ENCODE measurements around the gene GPR176.
"Not testable (repeated sequence)": the region's sequence is repeated elsewhere in the genome, so short reads cannot be mapped to it uniquely, and the experiment has no call there.

GPR176 gene

GRCh38 chr15:39856357-39856756 is 63.7 kb downstream of the GPR176 start:
- no peak for DNase-seq (ENCODE audit: low spot score)

- DNase-seq (ENCODE audit: low spot score): no peak
Measured at GRCh38 chr15:39855400-39855799, 64.7 kb downstream of the GPR176 start.

DNA sequence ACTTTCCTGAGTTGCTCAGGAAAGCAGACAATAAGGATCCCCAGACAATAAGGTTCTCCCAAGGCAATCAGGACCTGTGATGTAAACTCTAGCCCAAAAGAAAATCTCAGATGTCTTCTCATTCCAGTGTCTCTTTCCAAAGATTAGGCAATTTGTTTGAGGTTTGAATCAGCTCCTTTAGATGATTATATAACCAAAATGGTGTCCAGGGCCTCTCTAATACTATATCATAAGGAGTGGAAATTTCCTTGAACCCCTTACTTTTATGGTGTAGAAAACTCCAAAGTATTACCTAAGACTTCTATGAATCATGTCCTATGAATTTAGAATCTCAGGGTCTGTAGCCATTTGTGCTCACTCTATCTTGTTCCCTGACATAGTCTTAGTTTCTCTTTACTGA is 65.9 kb downstream of the GPR176 start:
- no peak for DNase-seq (ENCODE audit: low spot score)

GRCh38 chr15:39852250-39852649 is 67.8 kb downstream of the GPR176 start:
- DNase-seq (ENCODE audit: low spot score): no peak

GRCh38 chr15:39851500-39852092 is 68.5 kb downstream of the GPR176 start:
- DNase-seq (ENCODE audit: low spot score): no peak

- DNase-seq (ENCODE audit: low spot score): no peak
Measured at GRCh38 chr15:39850436-39850835, 69.6 kb downstream of the GPR176 start.

GRCh38 chr15:39846108-39846507 is 74.0 kb downstream of the GPR176 start:
- no peak for DNase-seq (ENCODE audit: low spot score)

DNA sequence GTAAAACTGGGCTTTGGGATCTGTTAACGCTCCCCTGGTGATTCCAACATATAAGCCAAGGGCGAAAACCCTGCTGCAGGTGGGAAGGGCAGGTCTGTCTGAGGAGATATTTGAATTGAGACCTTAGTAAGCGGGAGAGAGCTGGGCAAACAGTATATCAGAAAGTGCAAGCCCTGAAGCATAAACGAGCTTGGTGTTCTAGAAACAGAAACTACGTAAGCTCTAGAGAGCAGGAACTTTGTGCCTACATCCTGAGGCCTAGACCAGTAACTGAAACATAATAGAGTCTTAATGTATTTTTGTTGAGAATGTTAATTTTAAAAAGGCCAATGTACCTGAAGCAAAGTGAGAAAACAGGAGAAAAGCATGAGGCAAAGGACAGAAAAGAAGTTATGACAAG is 74.5 kb downstream of the GPR176 start:
- DNase-seq (ENCODE audit: low spot score): no peak

DNA sequence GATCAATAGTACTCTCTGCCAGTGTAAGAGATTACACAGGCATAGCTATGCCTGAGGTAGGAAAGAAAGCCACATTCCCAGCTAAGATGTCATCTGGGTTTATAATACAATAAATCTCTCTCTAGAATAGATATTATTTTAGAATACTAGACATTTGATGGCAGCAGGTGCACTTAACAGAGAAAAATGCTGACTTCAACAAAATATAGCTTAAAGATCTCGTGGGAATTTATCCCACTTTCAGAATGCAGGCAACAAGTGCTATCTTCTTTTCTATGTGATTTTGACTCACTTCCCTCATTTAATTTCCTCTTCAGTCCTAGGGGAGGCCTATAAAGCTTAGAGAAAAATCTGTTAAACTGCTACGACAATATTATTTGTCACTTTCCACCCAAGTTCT is 76.5 kb downstream of the GPR176 start:
- no peak for DNase-seq (ENCODE audit: low spot score)

- DNase-seq (ENCODE audit: low spot score): no peak
Measured at GRCh38 chr15:39837454-39837853, 82.6 kb downstream of the GPR176 start.

DNA sequence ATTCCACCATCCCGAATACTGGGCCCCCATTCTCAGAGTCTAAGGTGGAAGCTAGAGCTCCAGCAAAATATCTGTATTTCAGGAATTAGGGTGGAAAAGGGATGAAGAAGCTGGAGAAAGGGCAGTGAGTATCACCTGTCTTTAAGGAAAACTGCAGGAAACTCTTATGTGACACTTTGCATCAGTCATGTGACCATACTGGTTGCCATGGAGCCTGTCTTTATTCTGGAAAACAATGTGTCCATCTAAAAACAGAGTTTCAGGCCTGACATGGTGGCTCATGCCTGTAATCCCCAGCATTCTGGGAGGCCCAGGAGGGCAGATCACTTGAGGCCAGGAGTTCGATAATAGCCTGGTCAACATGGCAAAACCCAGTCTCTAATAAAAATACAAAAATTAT is 84.5 kb downstream of the GPR176 start:
- no peak for DNase-seq (ENCODE audit: low spot score)

GRCh38 chr15:39834256-39834655 is 85.8 kb downstream of the GPR176 start:
- DNase-seq (ENCODE audit: low spot score): no peak

GRCh38 chr15:39833515-39833981 is 86.5 kb downstream of the GPR176 start:
- no peak for DNase-seq (ENCODE audit: low spot score)

- DNase-seq (ENCODE audit: low spot score): no peak
Measured at GRCh38 chr15:39830166-39830565, 89.9 kb downstream of the GPR176 start.

- no peak for DNase-seq (ENCODE audit: low spot score)
Measured at GRCh38 chr15:39828374-39828931, 91.6 kb downstream of the GPR176 start.

GRCh38 chr15:39826975-39827374 is 93.1 kb downstream of the GPR176 start:
- no peak for DNase-seq (ENCODE audit: low spot score)

DNA sequence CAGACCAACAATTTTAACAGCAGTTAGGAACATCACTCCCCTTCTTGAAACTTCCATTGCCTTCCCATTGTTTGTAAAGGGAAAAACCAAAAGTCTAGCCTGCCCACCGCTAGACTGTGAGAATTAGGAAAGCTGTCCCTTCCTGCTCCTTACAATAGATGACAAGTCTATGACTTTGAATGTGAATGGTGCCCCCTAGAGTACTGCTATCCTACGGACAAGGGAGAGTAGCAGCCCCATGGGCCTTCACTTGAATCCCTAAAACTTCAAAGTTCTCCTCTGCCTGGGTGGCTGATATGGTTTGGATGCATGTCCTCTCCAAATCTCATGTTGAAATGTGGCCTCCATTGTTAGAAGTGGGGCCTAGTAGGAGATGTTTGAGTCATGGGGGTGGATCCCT is 96.4 kb downstream of the GPR176 start:
- DNase-seq (ENCODE audit: low spot score): no peak

GRCh38 chr15:39820050-39820602 is 99.9 kb downstream of the GPR176 start:
- no peak for DNase-seq (ENCODE audit: low spot score)

DNA sequence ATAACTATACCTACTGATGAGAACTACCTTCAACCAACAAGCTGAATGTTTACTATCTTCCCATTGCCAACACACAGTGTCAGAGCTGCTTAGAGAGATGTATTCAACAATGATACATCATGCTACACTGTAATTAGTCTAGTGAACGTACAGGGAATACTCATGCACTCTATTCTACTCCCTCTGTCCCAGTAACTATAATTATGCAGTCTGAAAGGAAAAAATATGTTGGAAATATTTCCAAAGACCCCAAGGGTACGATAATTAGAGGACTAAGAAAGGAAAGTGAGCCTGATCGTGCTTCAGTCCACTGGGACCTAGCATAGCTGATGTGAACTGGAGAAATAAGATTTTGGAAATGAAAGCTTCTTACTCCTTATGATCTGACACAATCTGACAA is 100.5 kb downstream of the GPR176 start:
- DNase-seq (ENCODE audit: low spot score): no peak

DNA sequence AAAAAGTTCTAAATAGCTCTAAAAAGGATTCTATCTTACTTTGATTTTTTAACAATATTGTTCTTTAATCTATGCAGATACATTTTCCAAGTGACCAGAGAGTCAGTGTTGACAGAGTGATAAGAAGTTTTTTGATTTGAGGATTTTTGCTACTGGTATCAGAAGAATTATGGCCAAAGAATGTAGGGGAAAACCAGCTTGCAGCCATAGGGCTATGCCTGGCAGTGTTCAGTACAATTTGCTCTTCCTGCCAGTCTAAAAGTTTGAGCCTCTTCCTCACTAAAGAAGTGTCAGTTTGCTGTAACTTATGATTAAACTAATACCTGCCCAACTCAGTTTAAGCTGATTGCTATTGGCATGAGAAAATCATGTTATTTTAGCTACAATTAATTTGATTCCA is 102.2 kb downstream of the GPR176 start:
- DNase-seq (ENCODE audit: low spot score): no peak

GRCh38 chr15:39814489-39814888 is 105.6 kb downstream of the GPR176 start:
- no peak for DNase-seq (ENCODE audit: low spot score)

- DNase-seq (ENCODE audit: low spot score): not testable (repeated sequence)
Measured at GRCh38 chr15:39812651-39813050, 107.4 kb downstream of the GPR176 start.

- DNase-seq (ENCODE audit: low spot score): no peak
Measured at GRCh38 chr15:39808909-39809308, 111.2 kb downstream of the GPR176 start.

- DNase-seq (ENCODE audit: low spot score): no peak
Measured at GRCh38 chr15:39807791-39808190, 112.3 kb downstream of the GPR176 start.

Measured in NAMALWA (cell line).